Measurements from ENCODE around the gene RAET1L.
"Not testable (repeated sequence)": the region's sequence is repeated elsewhere in the genome, so short reads cannot be mapped to it uniquely, and the experiment has no call there.

DNA sequence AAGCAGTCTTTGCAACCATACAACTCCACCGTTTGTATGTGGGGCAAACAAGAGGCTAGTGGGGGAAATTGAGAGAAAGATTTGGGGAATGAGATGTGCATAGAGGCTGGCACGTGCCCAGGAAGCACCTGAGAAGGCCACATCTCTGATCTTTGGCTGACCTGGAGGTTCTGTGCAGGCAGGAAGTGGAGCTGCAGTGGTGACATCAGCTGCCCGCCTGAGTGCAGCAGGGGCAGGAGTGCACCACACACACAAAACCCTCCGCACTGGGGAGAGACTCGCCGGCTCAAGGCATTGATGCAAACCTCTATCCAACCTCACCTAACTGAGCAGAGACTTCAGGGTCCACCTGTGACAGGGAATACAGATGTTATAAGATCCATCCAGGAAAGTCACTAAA is 50.9 kb downstream of the RAET1L start:
- TF ChIP-seq CTCF (IDR thresholded peaks at IDR 0.05; ENCODE audit: borderline replicate concordance, extremely low read depth, low read length, poor library complexity, severe bottlenecking); EZH2 (IDR thresholded peaks at IDR 0.05; ENCODE audit: borderline replicate concordance, low read depth, low read length, severe bottlenecking): not testable (repeated sequence)
